Measurements from ENCODE around the gene HLA-DQA1. TPM values are rescaled to one million over a fixed set of nuclear protein-coding genes. Genes with fewer than 3 reads are reported as not detected.

The HLA-DQA1 gene
- total RNA-seq, 1 experiment from 2014 or later, result 0.86 TPM

GRCh38 chr6:32668226-32668747 is 31.1 kb downstream of the HLA-DQA1 start:
- Histone ChIP-seq H2AFZ (ENCODE audit: low read depth, low read length, poor library complexity, severe bottlenecking) (no peak overlapping the region), H4K20me1 (ENCODE audit: insufficient read depth) (no peaks in the 10 kb centered on the region), H3K27ac (ENCODE audit: low read depth, low read length) (no peak overlapping the region), H3K4me1 (ENCODE audit: control insufficient read depth in 1 of 2, insufficient read depth in 2 of 2, low read length in 2 of 2) (no peaks in the 10 kb centered on the region), H3K36me3 (ENCODE audit: control insufficient read depth in 1 of 2, insufficient read depth in 2 of 2, low read length in 2 of 2) (no peaks in the 10 kb centered on the region), H3K4me2 (ENCODE audit: low read length) (no peak overlapping the region), H3K27me3 (ENCODE audit: insufficient read depth, low read length) (no peaks in the 10 kb centered on the region), H3K4me3 (replicated peaks in 1 of 2; ENCODE audit: low read depth in 1 of 2, low read length in 2 of 2) (no peak overlapping the region), H3K9me2 (ENCODE audit: insufficient read depth) (no peaks in the 10 kb centered on the region), H3K79me2 (ENCODE audit: insufficient read depth, low read length) (no peaks in the 10 kb centered on the region), H3K9me3 (ENCODE audit: control insufficient read depth in 1 of 2, insufficient read depth in 1 of 2, low read depth in 1 of 2, low read length in 2 of 2) (no peaks in the 10 kb centered on the region), H3K9ac (ENCODE audit: low read length) (no peak overlapping the region)
- DNase-seq (ENCODE audit: low read depth, low spot score), result peak; percentile 41
- ChIA-PET POLR2A (no interaction called here), RAD21 (ENCODE audit: low non-redundant PET in 1 of 2, low total read pairs in 2 of 2, uncharacterized antibody in 2 of 2, unreplicated experiment in 2 of 2) (no interaction called here), CTCF (interaction anchor here (1.3 kb wide), 1 partner anchor 24 kb away, joined by 3 read pairs; no protein-coding TSS in a partner anchor)
- no TSS peak for BruUV-seq (replicated peaks)
- intact Hi-C loops (cut with micrococcal nuclease), result no loop called here
- ATAC-seq, result no peak
- TF ChIP-seq ELF1 (IDR thresholded peaks at IDR 0.05; ENCODE audit: borderline replicate concordance, low read depth) (no peak), ZBTB33 (IDR thresholded peaks at IDR 0.05; ENCODE audit: extremely low read depth, insufficient replicate concordance, low read length) (no peak), CBX3 (IDR thresholded peaks at IDR 0.05; ENCODE audit: low read depth) (no peak), SIN3A (IDR thresholded peaks at IDR 0.05; ENCODE audit: low read depth) (no peak), JUND (IDR thresholded peaks at IDR 0.05) (no peak), EGR1 (IDR thresholded peaks at IDR 0.05; ENCODE audit: low read depth) (no peak), REST (IDR thresholded peaks at IDR 0.05; ENCODE audit: low read depth) (no peak)
